NCI-H345 (cell line): ENCODE data around the gene TPRN.
A peak's percentile ranks its signal among the peaks of the same experiment; 100 is the strongest.

Experiments
- DNase-seq: peaks from one replicate; lab custom pipeline; 2025; lab: John Stamatoyannopoulos, UW

Gene TPRN

DNA sequence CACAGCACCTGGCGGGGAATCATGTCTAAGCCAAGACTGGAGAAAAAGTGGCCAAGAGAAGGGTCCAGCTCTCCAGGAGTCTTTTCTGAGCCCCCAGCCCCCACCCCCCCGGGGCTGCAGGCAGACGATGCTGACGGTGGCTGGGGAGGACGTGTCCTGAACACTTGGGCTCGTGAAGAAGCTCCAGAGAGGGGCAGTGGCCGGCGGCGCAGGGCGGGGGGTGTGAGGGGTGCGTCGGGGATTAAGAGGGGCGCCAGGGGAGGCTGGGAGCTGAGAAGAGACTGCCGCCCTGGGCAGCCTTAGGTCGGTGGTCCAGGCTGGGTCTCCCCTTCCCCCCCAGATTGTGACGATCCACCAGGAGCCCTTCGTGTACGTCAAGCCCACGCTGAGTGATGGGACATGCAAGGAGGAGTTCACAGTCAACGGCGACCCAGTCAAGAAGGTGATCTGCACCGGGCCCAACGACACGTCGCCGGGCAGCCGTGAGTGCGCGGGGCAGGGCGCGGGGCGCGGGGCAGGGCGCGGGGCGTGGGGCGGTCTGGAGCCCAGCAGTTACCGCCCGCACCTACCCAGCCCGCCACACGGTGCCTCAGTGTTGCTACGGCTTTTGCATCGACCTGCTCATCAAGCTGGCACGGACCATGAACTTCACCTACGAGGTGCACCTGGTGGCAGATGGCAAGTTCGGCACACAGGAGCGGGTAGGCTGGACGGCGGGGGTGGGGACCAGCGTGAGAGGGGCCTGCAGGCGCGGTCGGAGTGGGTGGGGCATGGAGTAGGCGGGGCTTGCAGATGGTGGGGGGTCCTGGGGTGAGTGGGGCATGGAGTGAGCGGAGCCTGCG, 39.6 kb downstream of the TPRN start:
- peak; percentile 74 for DNase-seq

DNA sequence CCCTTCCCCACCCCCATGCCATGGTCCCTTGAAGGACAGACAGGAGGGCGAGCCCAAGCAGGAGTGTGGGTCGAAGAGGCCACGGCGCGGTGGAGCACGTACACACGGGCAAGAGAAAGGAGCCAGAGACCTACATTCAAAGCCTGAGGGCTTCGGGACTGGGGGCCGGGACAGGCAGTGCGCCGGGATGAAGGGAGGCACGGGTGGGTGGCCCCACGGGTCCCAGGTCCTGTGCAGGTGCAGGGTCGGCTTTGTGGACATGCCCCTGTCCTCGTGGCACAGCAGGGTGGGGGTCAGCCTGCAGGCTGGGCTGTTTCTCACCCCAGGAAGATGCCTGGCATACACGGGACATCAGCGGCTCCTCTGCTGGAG, 40.5 kb downstream of the TPRN start:
- DNase-seq: no peak

DNA sequence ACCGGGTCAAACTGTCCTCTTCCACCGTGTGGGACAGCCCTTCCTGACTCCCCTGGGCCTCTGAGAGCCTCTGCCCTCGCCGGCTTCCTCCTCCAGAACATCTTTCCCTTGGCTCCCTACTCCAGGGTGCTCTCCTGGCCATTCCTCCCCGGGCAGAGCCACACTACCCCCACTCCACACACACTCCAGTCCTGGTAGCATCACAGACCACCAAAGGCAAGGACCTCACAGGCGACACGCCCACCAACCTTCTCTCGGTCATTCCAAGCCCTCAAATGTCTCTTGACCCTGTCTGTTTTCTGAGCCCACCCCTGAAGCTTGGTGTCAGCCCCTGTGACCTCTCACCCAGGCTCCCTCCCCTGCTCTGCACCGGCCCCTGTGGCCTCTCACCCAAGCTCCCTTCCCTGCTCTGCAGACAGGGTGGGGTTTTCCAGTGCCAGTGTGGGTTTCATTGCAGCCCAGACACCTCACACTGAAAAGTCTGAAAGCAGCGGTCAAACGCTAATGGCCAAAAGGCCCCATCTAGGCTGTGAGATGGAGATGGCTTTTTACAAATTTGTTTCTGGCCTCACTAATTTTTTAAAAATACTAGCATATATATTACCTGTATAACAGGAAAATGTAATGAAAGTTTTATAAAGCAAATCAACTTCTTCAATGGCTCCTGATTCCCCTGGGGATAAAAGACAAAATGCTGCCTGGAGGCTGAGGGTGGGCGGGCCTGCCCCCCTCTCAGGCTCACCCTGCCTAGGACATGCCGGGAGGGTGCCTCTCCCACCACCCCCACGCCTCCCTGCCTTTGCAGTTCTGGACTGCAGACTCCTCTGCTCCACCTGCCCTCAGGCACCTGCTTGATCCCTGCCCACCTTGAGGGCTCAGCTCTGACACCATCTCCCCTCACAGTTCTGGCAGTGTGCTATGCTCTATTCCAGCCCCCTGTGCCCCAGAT, 41.2 kb downstream of the TPRN start:
- DNase-seq: no peak

GRCh38 chr9:137158625-137159024, 41.9 kb downstream of the TPRN start:
- no peak for DNase-seq

DNA sequence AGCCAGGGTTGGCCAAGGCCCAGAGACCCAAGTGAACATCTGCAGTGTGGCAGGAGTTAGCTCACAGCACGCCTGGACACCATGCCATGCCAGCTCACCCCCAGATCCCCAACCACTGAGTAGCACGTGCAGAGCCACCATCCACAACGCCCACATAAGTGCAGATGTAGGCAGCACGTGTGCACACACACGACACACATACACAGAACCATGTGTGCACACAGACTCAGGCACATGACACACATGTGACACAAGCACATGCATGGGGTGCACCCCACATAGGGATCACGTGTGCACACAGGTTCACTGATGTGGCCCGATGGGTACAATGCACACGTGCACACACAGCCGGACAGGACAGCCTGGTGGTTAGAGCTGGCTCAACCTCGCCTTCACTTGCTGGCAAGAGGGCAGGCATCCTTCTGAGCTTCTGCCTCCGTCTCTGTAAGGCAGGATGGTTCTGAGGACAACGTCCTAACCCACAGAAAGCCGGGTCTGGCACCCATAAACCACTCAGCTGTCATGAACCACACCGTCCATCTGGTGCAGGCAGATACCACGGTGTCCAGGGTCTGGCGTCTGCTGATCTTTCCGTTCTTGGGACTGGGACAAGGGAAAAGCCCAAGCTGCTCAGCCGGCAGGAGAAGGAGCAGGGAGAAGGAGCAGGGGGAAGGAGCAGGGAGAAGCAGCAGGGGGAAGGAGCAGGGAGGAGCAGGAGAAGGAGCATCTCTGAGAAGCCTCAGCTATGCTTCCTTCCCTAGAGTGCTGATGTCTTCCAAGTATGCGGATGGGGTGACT, 42.7 kb downstream of the TPRN start:
- DNase-seq: no peak

- no peak for DNase-seq
Measured at GRCh38 chr9:137156567-137157375, 43.8 kb downstream of the TPRN start.

GRCh38 chr9:137152844-137153405, 47.6 kb downstream of the TPRN start:
- DNase-seq: no peak

GRCh38 chr9:137150617-137151457, 49.7 kb downstream of the TPRN start:
- peak; percentile 75 for DNase-seq

- DNase-seq: no peak
Measured at GRCh38 chr9:137149942-137150616, 50.5 kb downstream of the TPRN start.

DNA sequence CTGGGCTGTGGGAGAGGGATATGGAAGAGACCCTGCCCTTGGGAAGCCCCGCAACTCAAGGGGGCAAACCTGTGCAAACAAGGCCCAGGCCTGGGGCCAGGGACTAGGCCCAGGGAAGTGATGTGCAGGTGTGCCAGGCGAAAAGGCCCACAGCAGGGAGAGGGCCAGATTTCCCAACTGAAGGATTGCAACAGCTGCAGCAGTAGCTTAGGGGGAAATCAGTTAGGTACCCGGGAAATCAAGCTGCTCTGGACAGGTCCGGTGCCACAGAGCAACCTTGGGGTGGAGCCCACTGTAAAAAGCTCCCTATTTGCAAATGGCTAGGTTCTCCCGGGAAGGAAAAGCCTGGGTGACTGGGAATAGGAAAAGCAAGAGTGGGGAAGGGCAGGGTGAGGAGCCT, 51.2 kb downstream of the TPRN start:
- no peak for DNase-seq

- DNase-seq: peak; percentile 18
Measured at GRCh38 chr9:137148661-137149060, 51.9 kb downstream of the TPRN start.

DNA sequence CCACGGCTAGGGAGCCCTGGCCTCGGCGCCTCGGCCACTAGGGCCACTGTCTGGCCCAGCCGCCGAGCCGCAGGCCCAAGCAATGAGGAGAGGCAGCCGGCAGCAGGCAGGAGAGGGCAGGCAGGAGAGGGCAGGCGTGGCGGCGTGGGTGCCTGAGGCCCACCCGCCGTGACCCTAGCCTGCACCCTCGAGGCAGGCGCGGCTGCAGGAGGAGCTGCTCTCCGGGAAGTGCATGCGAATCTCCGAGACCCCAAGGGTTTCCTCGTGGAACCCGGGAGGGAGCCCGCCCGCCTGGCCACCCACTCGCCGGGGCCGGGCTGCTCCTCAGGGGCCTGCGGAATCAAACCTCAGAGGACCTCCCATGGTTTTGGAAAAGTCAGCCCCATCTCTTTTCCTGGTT, 52.3 kb downstream of the TPRN start:
- no peak for DNase-seq

GRCh38 chr9:137147793-137148160, 52.8 kb downstream of the TPRN start:
- DNase-seq: no peak

DNA sequence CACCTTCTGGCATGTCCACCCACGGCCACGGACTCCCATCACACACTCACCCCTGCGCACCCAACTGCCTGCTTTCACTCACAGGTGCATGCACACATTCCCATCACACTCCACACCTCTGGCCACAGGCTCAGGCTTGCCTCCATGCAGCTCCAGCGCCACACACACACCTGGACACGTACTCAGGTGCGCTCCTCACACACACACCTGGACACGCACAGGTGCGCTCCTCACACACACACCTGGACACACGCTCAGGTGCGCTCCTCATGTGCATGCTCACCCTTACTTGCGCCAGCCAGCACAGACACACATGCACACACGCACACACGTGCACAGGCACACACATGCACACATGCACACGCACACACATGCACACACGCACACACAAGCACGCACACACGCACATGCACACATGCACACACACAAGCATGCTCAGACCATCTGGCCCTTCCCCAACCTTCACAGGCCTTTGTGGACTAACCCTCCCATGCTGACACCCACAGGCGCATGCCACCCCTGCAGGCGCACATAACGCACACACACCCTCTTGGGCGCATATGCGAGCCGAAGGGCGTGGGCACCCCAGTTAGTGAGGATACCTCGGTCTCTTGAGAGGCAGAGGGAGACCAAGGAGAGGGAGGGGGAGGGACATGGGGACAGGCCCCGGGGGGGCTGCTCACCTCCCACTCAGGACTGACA, 53.3 kb downstream of the TPRN start:
- no peak for DNase-seq

- no peak for DNase-seq
Measured at GRCh38 chr9:137146527-137146918, 54.0 kb downstream of the TPRN start.

GRCh38 chr9:137145731-137146526, 54.6 kb downstream of the TPRN start:
- DNase-seq: no peak

GRCh38 chr9:137143459-137143858, 57.1 kb downstream of the TPRN start:
- DNase-seq: no peak
